ENCODE measurements around the gene TMEM151B.
"Not testable (repeated sequence)": the region's sequence is repeated elsewhere in the genome, so short reads cannot be mapped to it uniquely, and the experiment has no call there.

Gene TMEM151B

DNA sequence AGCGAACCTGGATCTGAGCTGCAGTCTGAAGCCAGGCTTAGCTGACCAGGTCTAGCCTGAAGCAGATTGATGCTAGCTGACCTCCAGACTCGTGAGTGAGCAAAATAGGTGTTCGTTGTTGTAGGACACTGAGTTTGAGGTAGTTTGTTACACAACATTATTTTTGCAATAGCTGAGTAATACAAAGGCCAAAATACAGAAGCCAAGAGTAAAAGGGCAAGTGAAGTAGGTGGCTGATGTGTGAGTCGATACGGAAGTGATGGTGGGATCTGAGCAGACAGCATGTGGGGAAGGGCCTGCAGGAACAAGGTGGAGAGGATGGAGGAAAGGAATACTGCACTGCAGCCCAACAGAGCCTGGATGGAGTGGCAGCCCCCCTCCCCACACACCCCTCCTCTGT is 63.7 kb downstream of the TMEM151B start:
- no peak for DNase-seq (ENCODE audit: low spot score)

DNA sequence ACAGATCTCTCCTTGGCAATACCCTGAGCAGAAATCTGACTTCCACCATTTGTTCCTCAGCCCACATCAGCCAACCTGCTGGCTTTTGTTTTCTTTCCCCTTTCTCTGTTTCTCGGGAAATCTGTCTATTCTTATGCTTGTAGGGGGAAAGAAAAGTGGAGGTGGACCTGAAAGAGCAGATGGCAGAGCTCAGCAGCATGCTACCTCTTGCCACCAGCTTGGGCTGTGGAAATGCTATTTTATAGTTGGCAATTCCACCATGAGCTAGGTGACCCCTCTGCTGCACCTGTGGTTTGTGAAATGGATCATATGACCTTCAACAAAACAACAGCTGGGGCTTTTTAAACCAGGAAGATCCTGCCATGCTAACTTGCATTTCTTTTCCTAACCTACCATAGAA is 65.4 kb downstream of the TMEM151B start:
- DNase-seq (ENCODE audit: low spot score) = no peak

DNA sequence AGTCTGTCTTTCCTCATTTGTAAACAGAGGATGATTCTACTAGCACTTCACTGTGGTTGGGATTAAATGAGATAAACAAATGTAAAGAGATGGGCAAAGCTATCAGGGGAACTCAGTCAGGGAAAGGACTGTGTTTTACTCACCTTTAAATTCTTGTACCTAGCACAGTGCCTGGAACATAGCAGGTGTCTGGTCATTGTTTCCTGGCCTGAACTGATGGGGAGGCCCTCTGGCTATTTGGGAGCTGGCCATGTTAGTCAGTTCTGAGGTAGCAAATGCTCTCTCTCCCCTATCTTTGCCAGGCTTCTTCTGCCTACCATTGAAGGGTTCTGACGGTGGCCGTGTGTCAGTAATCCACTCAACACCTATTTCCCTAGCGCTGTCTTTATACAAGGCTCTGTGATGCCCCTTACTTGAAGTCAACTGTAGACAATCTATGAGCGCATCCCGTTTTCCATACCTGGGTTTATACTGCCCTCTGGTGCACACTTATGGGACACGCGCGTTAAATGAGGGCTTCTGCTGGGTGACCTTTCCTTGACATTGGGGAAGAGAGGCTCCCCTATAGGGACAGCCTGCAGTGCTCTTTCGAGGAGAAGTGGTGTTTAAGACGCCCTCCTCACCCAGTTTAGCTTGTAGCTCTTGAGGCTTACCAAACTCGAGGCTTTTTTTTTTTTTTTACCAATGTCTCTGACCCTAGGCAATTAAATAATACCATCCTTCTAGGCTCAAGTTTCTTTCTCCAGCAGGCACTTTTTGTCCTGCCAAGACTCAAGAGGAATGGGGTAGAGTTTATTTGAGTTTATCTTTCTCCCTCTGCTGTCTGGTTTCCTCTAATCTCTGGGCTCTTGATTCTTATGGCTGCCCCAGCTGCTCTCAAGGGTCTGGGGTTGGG is 68.2 kb downstream of the TMEM151B start:
- peak; percentile 58 for DNase-seq (ENCODE audit: low spot score)

DNA sequence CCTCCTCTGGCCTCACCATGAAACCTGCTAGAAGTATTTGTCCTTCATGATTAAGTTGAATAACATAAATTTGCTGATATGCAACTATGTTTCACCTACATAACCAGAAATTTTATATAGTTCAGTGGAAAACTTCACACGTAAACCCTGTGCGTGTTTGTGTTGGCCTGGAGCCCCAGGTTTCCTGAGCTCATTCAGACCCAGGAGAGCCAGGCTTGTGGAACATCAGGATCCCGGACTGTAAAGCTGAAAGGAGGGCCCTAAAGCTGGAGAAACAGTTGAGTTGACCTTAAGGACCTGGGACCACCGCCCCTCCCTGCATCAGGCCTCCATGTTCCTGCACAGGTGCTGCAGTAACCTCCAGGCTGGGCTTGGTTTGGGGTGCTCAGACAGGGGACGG is 69.1 kb downstream of the TMEM151B start:
- DNase-seq (ENCODE audit: low spot score) = no peak

DNA sequence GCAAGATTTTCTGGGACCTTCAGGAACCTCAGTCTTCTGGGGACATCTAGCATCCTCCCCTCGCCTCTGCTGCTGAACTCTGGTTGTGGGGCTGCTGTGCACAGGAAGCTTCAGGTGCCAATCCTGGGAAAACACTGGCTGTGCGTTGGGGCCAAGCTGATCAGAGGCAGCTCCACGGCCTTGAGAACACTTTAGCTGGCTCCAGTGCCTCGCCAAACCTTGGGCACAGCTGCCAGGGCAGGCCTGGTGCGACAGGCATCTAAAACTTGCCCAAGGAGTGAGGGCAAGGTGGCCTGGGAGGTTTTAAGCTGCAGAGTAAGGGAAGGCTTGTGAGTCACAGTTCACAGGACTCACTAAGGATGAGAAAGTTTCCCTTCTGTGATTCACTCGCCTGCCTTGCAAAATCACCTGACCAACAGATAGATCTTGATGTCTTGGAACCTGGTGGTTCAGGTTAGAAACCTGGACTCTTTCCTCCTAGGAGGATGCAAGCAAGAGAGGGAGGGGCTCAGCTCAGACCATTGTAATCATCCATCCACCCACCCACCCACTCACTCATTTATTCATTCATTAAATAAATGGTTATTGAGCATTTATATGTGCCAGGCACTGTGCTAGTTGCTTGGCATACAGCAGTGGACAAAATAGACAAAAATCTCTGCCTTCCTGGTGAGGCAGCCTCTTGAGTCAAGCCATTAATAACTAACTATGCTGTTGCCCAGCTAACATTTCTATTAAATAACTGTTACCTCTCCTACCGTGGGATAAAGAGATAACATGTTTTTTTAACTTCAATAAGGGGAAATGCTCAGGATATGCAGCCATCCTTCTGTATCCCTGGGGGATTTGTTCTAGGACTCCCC is 69.7 kb downstream of the TMEM151B start:
- no peak for DNase-seq (ENCODE audit: low spot score)

DNA sequence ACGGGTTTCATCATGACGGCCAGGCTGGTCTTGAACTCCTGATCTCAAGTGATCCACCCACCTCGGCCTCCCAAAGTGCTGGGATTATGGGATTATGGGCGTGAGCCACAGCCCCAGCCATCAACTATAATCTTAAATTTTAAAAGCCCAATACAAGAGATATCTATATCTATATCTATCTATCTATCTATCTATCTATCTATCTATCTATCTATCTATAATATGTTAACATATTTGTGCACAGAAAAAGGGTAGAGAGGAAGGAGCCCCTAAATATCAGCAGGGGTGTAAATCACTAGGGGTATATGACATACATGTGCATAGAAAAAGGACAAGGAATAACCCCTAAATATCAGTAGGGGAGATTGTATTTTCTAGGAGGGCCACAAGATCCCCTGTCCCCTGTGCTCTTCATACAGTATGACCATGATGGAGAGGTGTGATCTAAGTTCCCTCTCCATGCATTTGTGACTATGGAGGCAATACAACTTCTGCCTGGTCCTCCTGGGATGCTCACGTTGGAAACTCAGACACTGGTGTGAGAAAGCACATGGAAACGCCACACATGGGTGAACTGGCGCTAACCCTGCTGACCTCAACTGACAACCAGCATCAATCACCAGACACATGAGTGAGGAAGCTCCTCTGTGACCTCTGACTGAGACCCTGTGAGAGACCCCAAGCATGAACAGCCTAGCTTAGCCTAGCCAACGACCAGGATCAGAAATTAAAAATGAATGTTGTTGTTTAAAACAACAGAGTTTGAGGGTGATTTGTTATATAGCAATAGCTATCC is 71.0 kb downstream of the TMEM151B start:
- DNase-seq (ENCODE audit: low spot score) = no peak

DNA sequence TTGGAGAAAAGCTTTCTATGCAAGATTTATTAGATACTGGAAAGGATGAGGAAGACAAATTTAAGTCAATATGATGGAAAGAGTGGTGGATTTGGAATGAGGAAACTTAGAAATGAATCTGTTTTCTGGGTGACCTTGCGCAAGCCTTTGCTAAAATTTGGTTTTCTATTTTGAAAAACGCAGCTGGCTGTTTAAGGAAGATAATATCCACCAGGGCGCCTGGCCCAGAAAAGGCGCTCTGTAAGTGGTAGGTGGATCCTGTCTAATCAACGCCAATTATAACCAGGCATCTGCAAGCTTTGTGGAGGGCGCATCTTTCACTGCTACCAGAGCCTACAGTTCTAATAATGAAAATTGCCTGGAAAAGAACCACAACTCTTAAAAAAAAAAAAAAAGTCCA is 71.8 kb downstream of the TMEM151B start:
- no peak for DNase-seq (ENCODE audit: low spot score)

DNA sequence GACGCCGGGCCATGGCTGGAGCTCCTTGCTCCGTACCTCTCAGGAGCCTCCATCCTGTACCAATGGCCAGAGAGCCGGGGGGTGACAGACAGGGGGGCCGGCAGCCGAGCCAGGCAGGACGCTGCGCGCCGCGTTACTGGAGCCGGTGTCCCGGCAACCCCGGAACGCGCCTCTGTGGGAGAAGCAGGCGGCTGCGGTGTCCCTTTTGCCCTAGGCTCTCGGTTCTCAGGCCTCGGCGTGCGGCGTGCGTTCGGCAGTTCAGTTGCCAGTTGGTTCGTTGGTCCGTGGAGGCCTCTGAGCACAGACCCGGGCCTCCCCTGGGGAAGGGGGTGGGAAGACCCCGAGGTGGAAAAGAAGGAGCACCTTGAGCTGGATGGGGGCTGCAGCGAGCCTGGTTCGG is 72.2 kb downstream of the TMEM151B start, which contains the start of gene SPATS1:
SPATS1 (plus strand) TSS at position 162 of the 400 bp plus-strand sequence. CDS start 446 bp downstream, outside the sequence.
- no peak for DNase-seq (ENCODE audit: low spot score)

DNA sequence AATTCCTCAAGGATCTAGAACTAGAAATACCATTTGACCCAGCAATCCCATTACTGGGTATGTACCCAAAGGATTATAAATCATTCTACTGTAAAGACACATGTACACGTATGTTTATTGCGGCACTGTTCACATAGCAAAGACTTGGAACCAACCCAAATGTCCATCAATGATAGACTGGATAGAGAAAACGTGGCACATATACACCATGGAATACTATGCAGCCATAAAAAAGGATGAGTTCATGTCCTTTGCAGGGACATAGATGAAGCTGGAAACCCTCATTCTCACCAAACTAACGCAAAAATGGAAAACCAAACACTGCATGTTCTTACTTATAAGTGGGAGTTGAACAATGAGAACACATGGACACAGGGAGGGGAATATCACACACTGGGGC is 76.6 kb downstream of the TMEM151B start:
- DNase-seq (ENCODE audit: low spot score) = not testable (repeated sequence)

DNA sequence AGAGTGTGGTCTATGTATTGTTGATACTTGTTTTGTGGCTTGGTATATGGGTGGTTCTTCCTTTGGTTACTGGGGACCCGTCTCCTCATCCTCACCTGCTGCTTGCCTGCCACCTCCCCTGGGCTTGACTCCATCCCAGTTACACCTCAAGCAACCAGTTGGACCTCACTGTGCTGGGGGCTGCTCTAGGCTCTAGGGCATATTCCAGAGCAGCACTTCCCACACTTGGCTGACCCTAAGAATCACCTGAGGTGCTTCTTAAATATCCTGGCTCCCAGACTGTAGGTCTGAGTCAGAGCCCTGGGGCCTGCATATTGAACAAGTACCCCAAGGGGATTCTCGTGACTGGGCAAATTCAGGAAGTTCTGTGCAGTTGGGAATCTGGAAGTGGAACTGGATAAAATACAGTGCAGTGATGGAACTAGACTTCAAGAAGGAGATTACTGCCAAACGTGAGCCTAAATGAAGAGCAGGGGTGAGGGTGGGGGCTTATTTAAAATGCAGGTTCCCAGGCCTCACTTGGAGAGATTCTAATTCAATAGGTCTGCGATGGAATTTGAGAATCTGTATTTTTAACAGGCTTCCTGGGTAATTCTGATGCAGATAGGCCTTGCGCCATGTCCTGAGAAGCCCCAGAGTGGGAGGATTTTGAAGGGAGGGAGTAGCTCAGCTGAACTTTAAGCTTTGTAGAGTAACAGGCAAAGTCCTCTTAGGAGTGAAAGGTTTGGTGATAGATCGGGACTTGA is 79.8 kb downstream of the TMEM151B start:
- no peak for DNase-seq (ENCODE audit: low spot score)

DNA sequence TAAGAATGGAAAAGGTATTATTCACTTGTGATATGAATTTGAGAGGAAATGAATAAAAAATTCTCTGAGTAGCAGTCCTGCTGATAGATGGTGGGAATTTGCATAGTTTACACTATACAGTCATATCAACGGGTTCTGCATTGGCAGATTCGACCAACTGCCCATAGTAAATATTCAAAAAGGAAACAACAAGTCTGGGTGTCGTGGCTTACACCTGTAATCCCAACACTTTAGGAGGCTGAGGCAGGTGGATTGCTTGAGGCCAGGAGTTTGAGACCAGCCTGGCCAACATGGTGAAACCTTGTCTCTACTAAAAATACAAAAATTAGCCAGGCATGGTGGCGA is 80.4 kb downstream of the TMEM151B start:
- DNase-seq (ENCODE audit: low spot score) = not testable (repeated sequence)

DNA sequence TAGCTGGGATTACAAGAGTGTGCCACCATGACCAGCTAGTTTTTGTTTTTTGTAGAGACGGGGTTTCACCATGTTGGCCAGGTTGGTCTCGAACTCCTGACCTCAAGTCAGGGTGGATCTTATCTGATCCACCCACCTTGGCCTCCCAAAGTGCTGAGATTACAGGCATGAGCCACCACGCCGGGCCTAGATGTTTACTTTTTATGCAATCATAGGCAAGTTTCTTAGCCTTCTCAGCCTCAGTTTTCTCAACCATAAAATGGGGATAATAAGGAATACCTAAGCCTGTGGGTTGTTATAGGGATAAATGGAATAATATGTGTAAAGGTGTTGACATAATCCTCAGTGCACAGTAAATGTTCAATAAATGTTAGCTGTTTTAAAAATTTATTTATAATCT is 82.0 kb downstream of the TMEM151B start:
- DNase-seq (ENCODE audit: low spot score) = no peak

DNA sequence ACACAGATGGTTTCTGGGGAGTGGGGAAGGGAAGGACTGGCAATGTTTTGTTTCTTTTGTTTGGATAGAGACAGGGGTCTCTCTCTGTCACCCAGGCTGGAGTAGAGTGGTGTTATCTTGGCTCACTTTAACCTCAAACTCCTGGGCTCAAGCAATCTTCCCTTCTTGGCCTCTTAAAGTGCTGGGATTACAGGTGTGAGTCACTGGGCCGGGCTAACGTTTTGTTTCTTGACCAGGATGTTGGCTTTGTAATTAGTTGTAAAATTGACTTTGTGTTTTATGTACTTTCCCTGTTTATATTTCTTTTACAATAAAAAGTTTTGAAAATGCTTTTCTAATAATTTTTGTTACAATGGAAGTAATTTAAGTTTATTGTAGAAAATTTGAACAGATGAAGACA is 83.1 kb downstream of the TMEM151B start:
- DNase-seq (ENCODE audit: low spot score) = no peak

DNA sequence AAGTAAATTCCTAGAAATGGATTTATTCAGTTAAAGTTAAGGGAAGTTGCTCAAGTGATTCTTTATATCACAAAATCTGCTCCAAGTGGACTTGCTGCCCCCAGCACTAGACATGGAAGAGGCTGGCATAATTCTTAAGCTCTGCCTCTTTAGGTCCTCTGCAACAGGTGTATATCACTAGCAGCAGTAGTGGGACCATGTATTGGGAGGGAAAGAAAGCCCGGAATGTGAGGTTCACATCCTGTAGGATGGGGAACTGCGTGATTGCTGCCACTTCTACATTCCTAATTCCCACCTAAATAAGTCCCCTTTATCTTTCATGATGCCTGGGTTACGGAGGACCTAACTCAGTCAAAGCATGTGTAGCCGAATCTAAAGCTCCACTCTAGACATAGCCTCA is 85.4 kb downstream of the TMEM151B start:
- no peak for DNase-seq (ENCODE audit: low spot score)

DNA sequence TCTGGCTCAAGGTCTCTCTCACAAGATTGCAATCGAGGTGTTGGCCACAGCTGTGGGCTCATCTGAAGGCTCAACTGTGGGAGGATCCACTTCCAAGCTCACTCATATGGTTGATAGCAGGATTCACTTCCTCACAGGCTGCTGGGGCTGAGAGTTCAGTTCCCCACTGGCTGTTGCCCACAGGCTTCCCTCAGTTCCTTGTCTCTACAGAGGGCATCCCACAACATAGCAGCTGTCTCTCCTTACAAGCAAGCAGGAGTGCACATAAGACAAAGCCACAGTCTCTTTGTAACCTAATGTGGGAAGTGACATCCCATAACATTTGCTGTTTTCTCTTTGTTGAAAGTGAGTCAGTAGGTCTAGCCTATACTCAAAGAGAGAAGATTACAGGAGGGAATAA is 86.2 kb downstream of the TMEM151B start:
- DNase-seq (ENCODE audit: low spot score) = no peak
